ENCODE results near the gene BCAM.

- TF ChIP-seq CTCF (IDR thresholded peaks at IDR 0.05; ENCODE audit: low read depth, low read length, poor library complexity, severe bottlenecking) (no peak), EZH2phosphoT487 (IDR thresholded peaks at IDR 0.05; ENCODE audit: borderline replicate concordance, low read length) (no peak)
These were observed 26.2 kb upstream of the BCAM start for GRCh38 chr19:44782729-44783128.
